ENCODE measurements around the gene FCAMR. TPM values are rescaled to one million over a fixed set of nuclear protein-coding genes. Genes with fewer than 3 reads are reported as not detected.
"Not testable (repeated sequence)": the region's sequence is repeated elsewhere in the genome, so short reads cannot be mapped to it uniquely, and the experiment has no call there.

FCAMR gene
- total and polyA plus RNA-seq, 3 experiments from 2014 or later = not detected

- DNase-seq = no peak
- no peaks in the 10 kb centered on the region for H3K36me3 ChIP-seq (ENCODE audit: insufficient read depth, low read length)
- CTCF ChIA-PET = interaction anchor here (2.7 to 10.0 kb wide), 2 partner anchors 10 to 16 kb away, joined by 12 to 138 read pairs; no protein-coding TSS in a partner anchor
- Mint-ChIP-seq H3K36me3 (no peaks in the 10 kb centered on the region), H3K27me3 (peaks cover 0 to 2% of the 10 kb centered on the region in 2 donors), H3K9me3 (no peaks in the 10 kb centered on the region), H3K27ac (peak overlapping the region; percentile 78 to 98 (median 92)), H3K4me1 (peaks cover 43 to 56% (median 50%) of the 10 kb centered on the region in 3 donors), H3K4me3 (peak overlapping the region in 5 of 7 donors; percentile 3 to 69 (median 32))
- H3K4me3 ChIP-seq (ENCODE audit: low read length) = no peak overlapping the region
- H3K27me3 ChIP-seq (ENCODE audit: insufficient read depth, low read length, poor library complexity, severe bottlenecking) = no peaks in the 10 kb centered on the region
- no peaks in the 10 kb centered on the region for H3K9me3 ChIP-seq (ENCODE audit: low read length)
- POLR2A ChIA-PET = no interaction called here
- H3K4me1 ChIP-seq (ENCODE audit: insufficient read depth, low read length) = peaks cover 45% of the 10 kb centered on the region
- no peak overlapping the region for H3K27ac ChIP-seq (ENCODE audit: low read depth, low read length)
Observed at GRCh38 chr1:206929524-206929923, 40.7 kb downstream of the FCAMR start.

GRCh38 chr1:206926286-206926685 is 44.0 kb downstream of the FCAMR start:
- no peaks in the 10 kb centered on the region for H3K27me3 ChIP-seq (ENCODE audit: insufficient read depth, low read length, poor library complexity, severe bottlenecking)
- POLR2A ChIA-PET = interaction anchor here (0.8 kb wide), 1 partner anchor 9 kb away, joined by 3 read pairs; no protein-coding TSS in a partner anchor
- no peaks in the 10 kb centered on the region for H3K36me3 ChIP-seq (ENCODE audit: insufficient read depth, low read length)
- H3K9me3 Mint-ChIP-seq = no peaks in the 10 kb centered on the region
- peaks cover 0 to 6% (median 0%) of the 10 kb centered on the region in 3 donors for H3K36me3 Mint-ChIP-seq
- DNase-seq = no peak
- H3K4me3 Mint-ChIP-seq = no peak overlapping the region
- CTCF ChIA-PET = interaction anchor here (0.9 to 10.0 kb wide), 6 partner anchors 10 to 192 kb away, joined by 3 to 138 read pairs (median 6); no protein-coding TSS in a partner anchor
- peak overlapping the region in 5 of 8 donors; percentile 47 to 80 (median 69) for H3K27ac Mint-ChIP-seq
- H3K4me3 ChIP-seq (ENCODE audit: low read length) = no peak overlapping the region
- H3K4me1 ChIP-seq (ENCODE audit: insufficient read depth, low read length) = peaks cover 61% of the 10 kb centered on the region
- peaks cover 31 to 39% (median 32%) of the 10 kb centered on the region in 3 donors for H3K4me1 Mint-ChIP-seq
- no peaks in the 10 kb centered on the region for H3K27me3 Mint-ChIP-seq
- no peak overlapping the region for H3K27ac ChIP-seq (ENCODE audit: low read depth, low read length)
- H3K9me3 ChIP-seq (ENCODE audit: low read length) = no peaks in the 10 kb centered on the region

GRCh38 chr1:206925106-206925736 is 45.0 kb downstream of the FCAMR start:
- no peaks in the 10 kb centered on the region for H3K9me3 Mint-ChIP-seq
- POLR2A ChIA-PET = interaction anchor here (0.5 to 1.5 kb wide), 8 partner anchors 13 to 396 kb away, joined by 3 to 7 read pairs (median 4); partner anchors contain the start of gene CD55

GRCh38 chr1:206924592-206925105 is 45.6 kb downstream of the FCAMR start:
- POLR2A ChIA-PET = interaction anchor here (0.9 to 1.5 kb wide), 5 partner anchors 16 to 397 kb away, joined by 3 to 5 read pairs (median 3); partner anchors contain the start of gene CD55

More at GRCh38 chr1:206925106-206925736, 45.0 kb downstream of the FCAMR start:
- Histone ChIP-seq H3K36me3 (ENCODE audit: insufficient read depth, low read length) (no peaks in the 10 kb centered on the region), H3K27ac (ENCODE audit: low read depth, low read length) (peak overlapping the region; percentile 27), H3K27me3 (ENCODE audit: insufficient read depth, low read length, poor library complexity, severe bottlenecking) (no peaks in the 10 kb centered on the region), H3K4me1 (ENCODE audit: insufficient read depth, low read length) (peaks cover 51% of the 10 kb centered on the region), H3K9me3 (ENCODE audit: low read length) (no peaks in the 10 kb centered on the region), H3K4me3 (ENCODE audit: low read length) (no peak overlapping the region)
- no peak overlapping the region for H3K4me3 Mint-ChIP-seq
- DNase-seq = peak; percentile 32 to 83 (median 63)
- H3K36me3 Mint-ChIP-seq = peaks cover 3 to 16% (median 8%) of the 10 kb centered on the region in 3 donors
- H3K4me1 Mint-ChIP-seq = peaks cover 28 to 35% (median 29%) of the 10 kb centered on the region in 3 donors
- H3K27me3 Mint-ChIP-seq = no peaks in the 10 kb centered on the region
- CTCF ChIA-PET = interaction anchor here (0.8 to 10.0 kb wide), 11 partner anchors 8 to 199 kb away, joined by 3 to 138 read pairs (median 5); partner anchors contain the start of gene IL20
- no peak overlapping the region for H3K27ac Mint-ChIP-seq

GRCh38 chr1:206923961-206924557 is 46.2 kb downstream of the FCAMR start:
- H3K4me3 ChIP-seq (ENCODE audit: low read length) = peak overlapping the region; percentile 81
- H3K27ac ChIP-seq (ENCODE audit: low read depth, low read length) = peak overlapping the region; percentile 7
- H3K4me3 Mint-ChIP-seq; H3K9me3 ChIP-seq (ENCODE audit: low read length); H3K27me3 ChIP-seq (ENCODE audit: insufficient read depth, low read length, poor library complexity, severe bottlenecking); H3K27me3 Mint-ChIP-seq; H3K36me3 ChIP-seq (ENCODE audit: insufficient read depth, low read length); DNase-seq; H3K9me3 Mint-ChIP-seq; H3K27ac Mint-ChIP-seq: not testable (repeated sequence)
- ChIA-PET CTCF (interaction anchor here (0.8 to 10.0 kb wide), 9 partner anchors 9 to 198 kb away, joined by 3 to 138 read pairs (median 5); partner anchors contain the start of gene IL20), POLR2A (interaction anchor here (1.5 to 3.7 kb wide), 3 partner anchors 15 to 189 kb away, joined by 5 to 22 read pairs (median 5); no protein-coding TSS in a partner anchor)
- peaks cover 24 to 32% (median 27%) of the 10 kb centered on the region in 3 donors for H3K4me1 Mint-ChIP-seq
- H3K36me3 Mint-ChIP-seq = peaks cover 7 to 23% (median 13%) of the 10 kb centered on the region in 3 donors
- H3K4me1 ChIP-seq (ENCODE audit: insufficient read depth, low read length) = peaks cover 44% of the 10 kb centered on the region

More at GRCh38 chr1:206924592-206925105, 45.6 kb downstream of the FCAMR start:
- Histone ChIP-seq H3K27ac (ENCODE audit: low read depth, low read length) (peak overlapping the region; percentile 7), H3K36me3 (ENCODE audit: insufficient read depth, low read length) (no peaks in the 10 kb centered on the region), H3K9me3 (ENCODE audit: low read length) (no peaks in the 10 kb centered on the region), H3K4me1 (ENCODE audit: insufficient read depth, low read length) (peaks cover 45% of the 10 kb centered on the region), H3K4me3 (ENCODE audit: low read length) (peak overlapping the region; percentile 81), H3K27me3 (ENCODE audit: insufficient read depth, low read length, poor library complexity, severe bottlenecking) (no peaks in the 10 kb centered on the region)
- CTCF ChIA-PET = interaction anchor here (0.8 to 10.0 kb wide), 11 partner anchors 9 to 198 kb away, joined by 3 to 138 read pairs (median 5); partner anchors contain the start of gene IL20
- H3K27ac Mint-ChIP-seq = no peak overlapping the region
- H3K4me1 Mint-ChIP-seq = peaks cover 26 to 32% (median 29%) of the 10 kb centered on the region in 3 donors
- H3K4me3 Mint-ChIP-seq = no peak overlapping the region
- no peaks in the 10 kb centered on the region for H3K9me3 Mint-ChIP-seq
- peak in 1 of 5 donors; percentile 56 for DNase-seq
- no peaks in the 10 kb centered on the region for H3K27me3 Mint-ChIP-seq
- H3K36me3 Mint-ChIP-seq = peaks cover 7 to 20% (median 13%) of the 10 kb centered on the region in 3 donors

- Mint-ChIP-seq H3K27me3 (no peaks in the 10 kb centered on the region), H3K9me3 (no peaks in the 10 kb centered on the region), H3K27ac (no peak overlapping the region), H3K36me3 (peaks cover 10 to 28% (median 14%) of the 10 kb centered on the region in 3 donors), H3K4me3 (no peak overlapping the region), H3K4me1 (peaks cover 29 to 36% (median 31%) of the 10 kb centered on the region in 3 donors)
- peak overlapping the region; percentile 81 for H3K4me3 ChIP-seq (ENCODE audit: low read length)
- H3K27me3 ChIP-seq (ENCODE audit: insufficient read depth, low read length, poor library complexity, severe bottlenecking) = no peaks in the 10 kb centered on the region
- no peaks in the 10 kb centered on the region for H3K36me3 ChIP-seq (ENCODE audit: insufficient read depth, low read length)
- H3K27ac ChIP-seq (ENCODE audit: low read depth, low read length) = peak overlapping the region; percentile 71
- POLR2A ChIA-PET = interaction anchor here (2.0 to 3.7 kb wide), 2 partner anchors 9 to 15 kb away, joined by 8 to 22 read pairs; no protein-coding TSS in a partner anchor
- H3K9me3 ChIP-seq (ENCODE audit: low read length) = no peaks in the 10 kb centered on the region
- CTCF ChIA-PET = interaction anchor here (0.8 to 3.5 kb wide), 9 partner anchors 9 to 197 kb away, joined by 3 to 74 read pairs (median 5); no protein-coding TSS in a partner anchor
- peak; percentile 36 to 90 (median 78) for DNase-seq
- H3K4me1 ChIP-seq (ENCODE audit: insufficient read depth, low read length) = peaks cover 51% of the 10 kb centered on the region
Observed at GRCh38 chr1:206923009-206923960, 47.0 kb downstream of the FCAMR start.

- Histone ChIP-seq H3K4me3 (ENCODE audit: low read length) (peak overlapping the region; percentile 81), H3K4me1 (ENCODE audit: insufficient read depth, low read length) (peaks cover 59% of the 10 kb centered on the region), H3K36me3 (ENCODE audit: insufficient read depth, low read length) (no peaks in the 10 kb centered on the region), H3K27me3 (ENCODE audit: insufficient read depth, low read length, poor library complexity, severe bottlenecking) (no peaks in the 10 kb centered on the region), H3K27ac (ENCODE audit: low read depth, low read length) (peak overlapping the region; percentile 71), H3K9me3 (ENCODE audit: low read length) (no peaks in the 10 kb centered on the region)
- no peaks in the 10 kb centered on the region for H3K9me3 Mint-ChIP-seq
- H3K4me1 Mint-ChIP-seq = peaks cover 30 to 36% (median 34%) of the 10 kb centered on the region in 3 donors
- no peaks in the 10 kb centered on the region for H3K27me3 Mint-ChIP-seq
- DNase-seq = no peak
- H3K36me3 Mint-ChIP-seq = peaks cover 15 to 34% (median 20%) of the 10 kb centered on the region in 3 donors
- H3K4me3 Mint-ChIP-seq = no peak overlapping the region
- peak overlapping the region in 1 of 8 donors; percentile 88 for H3K27ac Mint-ChIP-seq
- ChIA-PET POLR2A (interaction anchor here (0.7 to 3.7 kb wide), 9 partner anchors 8 to 399 kb away, joined by 3 to 25 read pairs (median 5); partner anchors contain the start of gene CD55), CTCF (interaction anchor here (0.6 to 3.5 kb wide), 12 partner anchors 10 to 196 kb away, joined by 3 to 74 read pairs (median 4); no protein-coding TSS in a partner anchor)
Observed at GRCh38 chr1:206922524-206922923, 47.7 kb downstream of the FCAMR start.

Measured in CD8-positive, alpha-beta memory T cell (primary cell).